ENCODE results near the gene PSMA3. TPM values are rescaled to one million over a fixed set of nuclear protein-coding genes. Genes with fewer than 3 reads are reported as not detected.
A peak's percentile ranks its signal among the peaks of the same experiment; 100 is the strongest.

The PSMA3 gene
- total and polyA plus RNA-seq, 10 of the 15 experiments (the other 5 are each of a cell fraction or from before 2014, with no cell fraction given): 142 to 936 (median 400) TPM

- TF ChIP-seq SMARCA5 (IDR thresholded peaks at IDR 0.05) (peak; percentile 47; the same call in 1 of the 2 replicates), SIX5 (IDR thresholded peaks at IDR 0.05; ENCODE audit: low read depth, low read length, severe bottlenecking) (peak; percentile 7), LARP7 (IDR thresholded peaks at IDR 0.05) (peak; percentile 56), ZSCAN29 (IDR thresholded peaks at IDR 0.05) (no peak), TCF3 (IDR thresholded peaks at IDR 0.05; ENCODE audit: borderline replicate concordance, insufficient read depth, low read depth, low read length) (0 out of 2 replicates have a peak, but pooled peaks have one; percentile 1), SPI1 (IDR thresholded peaks at IDR 0.05; ENCODE audit: borderline replicate concordance, insufficient read depth, low read depth, low read length) (peak; percentile 57; the same call in 1 of the 2 replicates), GATAD2B (conservative IDR thresholded peaks at IDR 0.05; ENCODE audit: low read depth) (peak; percentile 70), BCL11A (IDR thresholded peaks at IDR 0.05; ENCODE audit: low read depth, low read length) (0 out of 2 replicates have a peak, but pooled peaks have one; percentile 8), RUNX3 (IDR thresholded peaks at IDR 0.05; ENCODE audit: low read length) (peak; percentile 93), POU2F2 (IDR thresholded peaks at IDR 0.05; ENCODE audit: borderline replicate concordance, low read depth, low read length) (peak; percentile 67; the same call in 1 of the 3 replicates), MLLT1 (IDR thresholded peaks at IDR 0.05) (peak; percentile 78; the same call in 1 of the 2 replicates), KDM1A (IDR thresholded peaks at IDR 0.05; ENCODE audit: borderline replicate concordance) (no peak), E4F1 (IDR thresholded peaks at IDR 0.05; ENCODE audit: borderline replicate concordance, partially characterized antibody) (peak; percentile 37), DPF2 (IDR thresholded peaks at IDR 0.05) (peak; percentile 36), ESRRA (IDR thresholded peaks at IDR 0.05; ENCODE audit: low read length) (peak; percentile 64; the same call in 1 of the 2 replicates), TARDBP (IDR thresholded peaks at IDR 0.05; ENCODE audit: borderline replicate concordance) (0 out of 2 replicates have a peak, but pooled peaks have one; percentile 32), POLR2AphosphoS5 (IDR thresholded peaks at IDR 0.05; ENCODE audit: low read length) (peak; percentile 96), RELB (IDR thresholded peaks at IDR 0.05; ENCODE audit: low read depth) (peak; percentile 83), IRF4 (IDR thresholded peaks at IDR 0.05; ENCODE audit: low read depth, low read length) (no peak), IRF3 (IDR thresholded peaks at IDR 0.05) (peak; percentile 66; the same call in 1 of the 2 replicates), EP300 (IDR thresholded peaks at IDR 0.05; ENCODE audit: borderline replicate concordance in 1 of 2, control insufficient read depth in 1 of 2, low read depth in 2 of 2, low read length in 2 of 2) (peak in 1 of 2 experiments; percentile 27; a peak in 1 of 4 replicates)
Measured at GRCh38 chr14:58244556-58245387, at the start of gene PSMA3 (continued).
